Eye (tissue), 1 donor: ENCODE measurements around the gene CD3D.

Experiments
- DNase-seq: peaks from one replicate; pipeline ENCODE4 v3.0.0-alpha.2; 2015

CD3D gene

GRCh38 chr11:118342503-118343161 lies at the start of gene CD3D:
CD3D (minus strand) TSS chr11:118342705; CDS start chr11:118342607, 98 bp downstream.
- DNase-seq: no peak

GRCh38 chr11:118383657-118384056 lies 41.2 kb upstream of the CD3D start:
- DNase-seq: no peak

GRCh38 chr11:118382954-118383353 lies 40.4 kb upstream of the CD3D start:
- DNase-seq: no peak

- no peak for DNase-seq
These were observed 38.1 kb upstream of the CD3D start for GRCh38 chr11:118380571-118380970.

GRCh38 chr11:118379497-118379896 lies 37.0 kb upstream of the CD3D start:
- DNase-seq: no peak

GRCh38 chr11:118375978-118376377 lies 33.5 kb upstream of the CD3D start:
- DNase-seq: no peak

- no peak for DNase-seq
These were observed 32.2 kb upstream of the CD3D start for GRCh38 chr11:118374729-118375128.

- DNase-seq: no peak
These were observed 31.4 kb upstream of the CD3D start for GRCh38 chr11:118373871-118374270.

GRCh38 chr11:118373263-118373662 lies 30.8 kb upstream of the CD3D start:
- DNase-seq: no peak

- no peak for DNase-seq
These were observed 28.3 kb upstream of the CD3D start for GRCh38 chr11:118370774-118371173.

- DNase-seq: no peak
These were observed 23.8 kb upstream of the CD3D start for GRCh38 chr11:118366287-118366686.

GRCh38 chr11:118364956-118365615 lies 22.6 kb upstream of the CD3D start:
- no peak for DNase-seq

GRCh38 chr11:118359295-118359958 lies 16.9 kb upstream of the CD3D start, which contains the start of gene UBE4A:
UBE4A (plus strand) TSS chr11:118359600; CDS start chr11:118365081, 5,481 bp downstream.
- peak; percentile 98 for DNase-seq

- DNase-seq: peak; percentile 22
These were observed 15.6 kb upstream of the CD3D start for GRCh38 chr11:118358071-118358470.

GRCh38 chr11:118353084-118353710 lies 10.7 kb upstream of the CD3D start:
- peak; percentile 65 for DNase-seq

GRCh38 chr11:118349475-118349874 lies 7.0 kb upstream of the CD3D start:
- no peak for DNase-seq

- DNase-seq: no peak
These were observed 1.5 kb upstream of the CD3D start, which contains the start of gene CD3G for GRCh38 chr11:118343981-118344515. CD3G (plus strand) TSS chr11:118344344; CDS start chr11:118344424, 80 bp downstream.

GRCh38 chr11:118343248-118343647 lies 743 bp upstream of the CD3D start:
- no peak for DNase-seq

- no peak for DNase-seq
These were observed 553 bp downstream of the CD3D start for GRCh38 chr11:118341815-118342489.

GRCh38 chr11:118341261-118341660 lies 1.2 kb downstream of the CD3D start:
- DNase-seq: no peak

- DNase-seq: no peak
These were observed 2.1 kb downstream of the CD3D start for GRCh38 chr11:118340449-118340848.

- no peak for DNase-seq
These were observed 3.1 kb downstream of the CD3D start for GRCh38 chr11:118339281-118339961.
